Mesodermal cell (in vitro differentiated cells): ENCODE measurements around the gene ABCD3.
"Not testable (repeated sequence)": the region's sequence is repeated elsewhere in the genome, so short reads cannot be mapped to it uniquely, and the experiment has no call there.

Experiments
- H3K27ac ChIP-seq: 2 replicates; pipeline ENCODE4 v1.7.0; 2013; ENCODE audit warnings: mild to moderate bottlenecking, low read depth, low read length, moderate library complexity; ENCODE audit not compliant: severe bottlenecking
- H3K36me3 ChIP-seq: 2 replicates; pipeline ENCODE4 v1.7.1; 2013; ENCODE audit warnings: mild to moderate bottlenecking, low read length, moderate library complexity; ENCODE audit not compliant: control insufficient read depth, insufficient read depth
- H3K4me1 ChIP-seq: one replicate; pipeline ENCODE4 v1.7.1; 2013; ENCODE audit warnings: mild to moderate bottlenecking, low read length; ENCODE audit not compliant: insufficient read depth, control insufficient read depth, poor library complexity, severe bottlenecking
- H3K4me3 ChIP-seq: 2 replicates; pipeline ENCODE4 v1.7.0; 2013; ENCODE audit warnings: low read length, control low read depth, mild to moderate bottlenecking; ENCODE audit not compliant: insufficient read depth, poor library complexity, severe bottlenecking; ENCODE audit errors: extremely low read depth
- H3K9me3 ChIP-seq: 2 replicates; pipeline ENCODE4 v1.7.1; 2013; ENCODE audit warnings: mild to moderate bottlenecking, low read length, moderate library complexity; ENCODE audit not compliant: control insufficient read depth
- WGBS, 2 experiments: methylation state at CpG; one replicate each; pipeline ENCODE4 v1.1.5; 2013; ENCODE audit warnings: missing lambda C conversion rate in 2 of 2; ENCODE audit not compliant: insufficient coverage in 2 of 2; 5-methylcytosine and 5-hydroxymethylcytosine counted together

The ABCD3 gene

DNA sequence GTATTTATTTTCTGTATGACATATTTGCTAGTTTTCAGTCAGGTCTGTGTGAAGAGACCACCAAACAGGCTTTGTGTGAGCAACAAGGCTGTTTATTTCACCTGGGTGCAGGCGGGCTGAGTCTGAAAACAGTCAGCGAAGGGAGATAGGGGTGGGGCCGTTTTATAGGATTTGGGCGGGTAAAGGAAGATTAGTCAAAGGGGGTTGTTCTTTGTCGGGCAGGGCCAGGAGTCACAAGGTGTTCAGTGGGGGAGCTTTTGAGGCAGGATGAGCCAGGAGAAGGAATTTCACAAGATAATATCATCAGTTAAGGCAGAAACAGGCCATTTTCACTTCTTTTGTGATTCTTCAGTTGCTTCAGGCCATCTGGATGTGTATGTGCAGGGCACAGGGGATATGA is 148.2 kb downstream of the ABCD3 start:
- H3K4me1 ChIP-seq, H3K27ac ChIP-seq, H3K9me3 ChIP-seq, H3K36me3 ChIP-seq, H3K4me3 ChIP-seq: not testable (repeated sequence)
- WGBS, 2 experiments = 89% methylated on average over 4 of the region's 5 CpGs; no CpG with 5 or more reads in 1 of the 2 experiments

DNA sequence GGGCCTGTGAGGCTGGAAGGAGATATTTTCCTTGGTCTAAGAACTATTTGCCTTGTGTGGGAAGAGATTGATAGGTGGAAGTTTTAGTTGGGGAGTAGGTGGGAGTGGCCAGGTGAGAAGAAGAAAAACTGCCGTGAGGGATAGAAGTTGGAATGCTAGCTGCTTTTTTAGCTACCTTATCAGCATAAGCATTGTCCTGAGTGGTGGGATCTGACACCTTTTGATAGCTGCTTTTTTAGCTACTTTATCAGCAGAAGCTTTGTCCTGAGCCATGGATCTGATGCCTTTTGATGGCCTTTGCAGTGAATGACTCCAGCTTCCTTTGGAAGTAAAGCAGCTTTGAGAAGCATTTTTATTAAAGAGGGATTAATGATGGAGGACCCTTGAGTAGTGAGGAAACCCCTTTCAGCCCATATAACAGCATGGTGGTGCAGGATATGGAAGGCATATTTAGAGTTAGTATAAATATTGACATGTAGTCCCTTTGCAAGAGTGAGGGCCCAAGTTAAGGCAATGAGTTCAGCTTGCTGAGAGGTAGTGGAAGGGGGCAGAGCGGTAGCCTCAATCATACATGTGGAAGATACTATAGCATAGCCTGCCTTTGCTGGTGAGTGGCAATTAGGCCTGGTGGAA is 149.9 kb downstream of the ABCD3 start:
- 100% methylated on average over 1 to 2 of the region's 2 CpGs for WGBS, 2 experiments

More for the DNA sequence above, 149.9 kb downstream of the ABCD3 start:
- H3K4me3 ChIP-seq, H3K27ac ChIP-seq, H3K9me3 ChIP-seq, H3K4me1 ChIP-seq, H3K36me3 ChIP-seq: not testable (repeated sequence)
